ENCODE data around the gene ZSCAN1. TPM values are rescaled to one million over a fixed set of nuclear protein-coding genes. Genes with fewer than 3 reads are reported as not detected.

The ZSCAN1 gene
- total RNA-seq, 1 experiment from 2014 or later, result 1.3 TPM

GRCh38 chr19:58046856-58047255 is 13.0 kb downstream of the ZSCAN1 start (continued):
- TF ChIP-seq, protein P1, sequence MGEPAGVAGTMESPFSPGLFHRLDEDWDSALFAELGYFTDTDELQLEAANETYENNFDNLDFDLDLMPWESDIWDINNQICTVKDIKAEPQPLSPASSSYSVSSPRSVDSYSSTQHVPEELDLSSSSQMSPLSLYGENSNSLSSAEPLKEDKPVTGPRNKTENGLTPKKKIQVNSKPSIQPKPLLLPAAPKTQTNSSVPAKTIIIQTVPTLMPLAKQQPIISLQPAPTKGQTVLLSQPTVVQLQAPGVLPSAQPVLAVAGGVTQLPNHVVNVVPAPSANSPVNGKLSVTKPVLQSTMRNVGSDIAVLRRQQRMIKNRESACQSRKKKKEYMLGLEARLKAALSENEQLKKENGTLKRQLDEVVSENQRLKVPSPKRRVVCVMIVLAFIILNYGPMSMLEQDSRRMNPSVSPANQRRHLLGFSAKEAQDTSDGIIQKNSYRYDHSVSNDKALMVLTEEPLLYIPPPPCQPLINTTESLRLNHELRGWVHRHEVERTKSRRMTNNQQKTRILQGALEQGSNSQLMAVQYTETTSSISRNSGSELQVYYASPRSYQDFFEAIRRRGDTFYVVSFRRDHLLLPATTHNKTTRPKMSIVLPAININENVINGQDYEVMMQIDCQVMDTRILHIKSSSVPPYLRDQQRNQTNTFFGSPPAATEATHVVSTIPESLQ (CRISPR knock-in tag; IDR thresholded peaks at IDR 0.05), result no peak

- ChIA-PET POLR2A (no interaction called here), CTCF (no interaction called here)
- no peak for ATAC-seq
- peaks cover 47% of the 10 kb centered on the region for H3K36me3 Mint-ChIP-seq
- H3K27ac Mint-ChIP-seq, result no peak overlapping the region
- TF ChIP-seq, protein P2, sequence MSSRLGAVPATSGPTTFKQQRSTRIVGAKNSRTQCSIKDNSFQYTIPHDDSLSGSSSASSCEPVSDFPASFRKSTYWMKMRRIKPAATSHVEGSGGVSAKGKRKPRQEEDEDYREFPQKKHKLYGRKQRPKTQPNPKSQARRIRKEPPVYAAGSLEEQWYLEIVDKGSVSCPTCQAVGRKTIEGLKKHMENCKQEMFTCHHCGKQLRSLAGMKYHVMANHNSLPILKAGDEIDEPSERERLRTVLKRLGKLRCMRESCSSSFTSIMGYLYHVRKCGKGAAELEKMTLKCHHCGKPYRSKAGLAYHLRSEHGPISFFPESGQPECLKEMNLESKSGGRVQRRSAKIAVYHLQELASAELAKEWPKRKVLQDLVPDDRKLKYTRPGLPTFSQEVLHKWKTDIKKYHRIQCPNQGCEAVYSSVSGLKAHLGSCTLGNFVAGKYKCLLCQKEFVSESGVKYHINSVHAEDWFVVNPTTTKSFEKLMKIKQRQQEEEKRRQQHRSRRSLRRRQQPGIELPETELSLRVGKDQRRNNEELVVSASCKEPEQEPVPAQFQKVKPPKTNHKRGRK (CRISPR knock-in tag; IDR thresholded peaks at IDR 0.05; ENCODE audit: borderline replicate concordance), result no peak
- TF ChIP-seq, protein P3, sequence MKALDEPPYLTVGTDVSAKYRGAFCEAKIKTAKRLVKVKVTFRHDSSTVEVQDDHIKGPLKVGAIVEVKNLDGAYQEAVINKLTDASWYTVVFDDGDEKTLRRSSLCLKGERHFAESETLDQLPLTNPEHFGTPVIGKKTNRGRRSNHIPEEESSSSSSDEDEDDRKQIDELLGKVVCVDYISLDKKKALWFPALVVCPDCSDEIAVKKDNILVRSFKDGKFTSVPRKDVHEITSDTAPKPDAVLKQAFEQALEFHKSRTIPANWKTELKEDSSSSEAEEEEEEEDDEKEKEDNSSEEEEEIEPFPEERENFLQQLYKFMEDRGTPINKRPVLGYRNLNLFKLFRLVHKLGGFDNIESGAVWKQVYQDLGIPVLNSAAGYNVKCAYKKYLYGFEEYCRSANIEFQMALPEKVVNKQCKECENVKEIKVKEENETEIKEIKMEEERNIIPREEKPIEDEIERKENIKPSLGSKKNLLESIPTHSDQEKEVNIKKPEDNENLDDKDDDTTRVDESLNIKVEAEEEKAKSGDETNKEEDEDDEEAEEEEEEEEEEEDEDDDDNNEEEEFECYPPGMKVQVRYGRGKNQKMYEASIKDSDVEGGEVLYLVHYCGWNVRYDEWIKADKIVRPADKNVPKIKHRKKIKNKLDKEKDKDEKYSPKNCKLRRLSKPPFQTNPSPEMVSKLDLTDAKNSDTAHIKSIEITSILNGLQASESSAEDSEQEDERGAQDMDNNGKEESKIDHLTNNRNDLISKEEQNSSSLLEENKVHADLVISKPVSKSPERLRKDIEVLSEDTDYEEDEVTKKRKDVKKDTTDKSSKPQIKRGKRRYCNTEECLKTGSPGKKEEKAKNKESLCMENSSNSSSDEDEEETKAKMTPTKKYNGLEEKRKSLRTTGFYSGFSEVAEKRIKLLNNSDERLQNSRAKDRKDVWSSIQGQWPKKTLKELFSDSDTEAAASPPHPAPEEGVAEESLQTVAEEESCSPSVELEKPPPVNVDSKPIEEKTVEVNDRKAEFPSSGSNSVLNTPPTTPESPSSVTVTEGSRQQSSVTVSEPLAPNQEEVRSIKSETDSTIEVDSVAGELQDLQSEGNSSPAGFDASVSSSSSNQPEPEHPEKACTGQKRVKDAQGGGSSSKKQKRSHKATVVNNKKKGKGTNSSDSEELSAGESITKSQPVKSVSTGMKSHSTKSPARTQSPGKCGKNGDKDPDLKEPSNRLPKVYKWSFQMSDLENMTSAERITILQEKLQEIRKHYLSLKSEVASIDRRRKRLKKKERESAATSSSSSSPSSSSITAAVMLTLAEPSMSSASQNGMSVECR (CRISPR knock-in tag; IDR thresholded peaks at IDR 0.05; ENCODE audit: borderline replicate concordance), result no peak
- TF ChIP-seq MLX (CRISPR knock-in tag; IDR thresholded peaks at IDR 0.05), result no peak
- TF ChIP-seq CBFB (CRISPR knock-in tag; IDR thresholded peaks at IDR 0.05; ENCODE audit: low read depth), result no peak
- TF ChIP-seq NFYB (CRISPR knock-in tag; conservative IDR thresholded peaks at IDR 0.05; ENCODE audit: low read depth), result no peak
- TF ChIP-seq ATF2 (CRISPR knock-in tag; IDR thresholded peaks at IDR 0.05; ENCODE audit: borderline replicate concordance, low read depth), result no peak
- TF ChIP-seq ATF1 (CRISPR knock-in tag; IDR thresholded peaks at IDR 0.05), result no peak
- no peak for TF ChIP-seq KAT7 (CRISPR knock-in tag; IDR thresholded peaks at IDR 0.05; ENCODE audit: borderline replicate concordance)
- TF ChIP-seq ZSCAN18 (CRISPR knock-in tag; IDR thresholded peaks at IDR 0.05), result no peak
- TF ChIP-seq USF1 (CRISPR knock-in tag; IDR thresholded peaks at IDR 0.05), result no peak
- no peak for DNase-seq (ENCODE audit: low spot score)
- H3K27me3 Mint-ChIP-seq (ENCODE audit: low read depth), result peaks cover 60% of the 10 kb centered on the region
- H3K4me1 Mint-ChIP-seq, result peaks cover 3% of the 10 kb centered on the region
- H3K9me3 Mint-ChIP-seq, result peaks cover 61% of the 10 kb centered on the region
- H3K4me3 Mint-ChIP-seq, result no peak overlapping the region
These were observed 13.8 kb downstream of the ZSCAN1 start for GRCh38 chr19:58047672-58048071.
